Measurements from ENCODE around the gene STYXL1. TPM values are rescaled to one million over a fixed set of nuclear protein-coding genes. Genes with fewer than 3 reads are reported as not detected.
A peak's percentile ranks its signal among the peaks of the same experiment; 100 is the strongest.

Gene STYXL1
- total and polyA plus RNA-seq, 2 experiments from 2014 or later: 28.0 to 39.2 TPM

GRCh38 chr7:75967055-75967454 is 80.7 kb downstream of the STYXL1 start:
- DNase-seq (ENCODE audit: low spot score) (no peak), ATAC-seq (no peak)
- peaks cover under 1% of the 10 kb centered on the region; the same call in 1 of the 2 replicates for H4K20me1 ChIP-seq (replicated peaks; ENCODE audit: insufficient read depth)
- H3K79me2 ChIP-seq (replicated peaks; ENCODE audit: insufficient read depth): 0 out of 2 replicates have a peak, but pooled peaks cover 2% of the 10 kb centered on the region
- Mint-ChIP-seq H3K9me3 (no peaks in the 10 kb centered on the region), H3K4me1 (peaks cover 6% of the 10 kb centered on the region), H3K27me3 (ENCODE audit: insufficient read depth, low read depth, poor library complexity) (peaks cover 6% of the 10 kb centered on the region), H3K4me3 (no peak overlapping the region), H3K27ac (no peak overlapping the region; the same call in 1 of the 2 replicates), H3K36me3 (ENCODE audit: low read depth) (peaks cover 10% of the 10 kb centered on the region)
- TF ChIP-seq NANOG (IDR thresholded peaks at IDR 0.05; ENCODE audit: borderline replicate concordance): no peak
- TF ChIP-seq STAT1 (IDR thresholded peaks at IDR 0.05; ENCODE audit: unreplicated experiment): no peak
- TF ChIP-seq JUNB (IDR thresholded peaks at IDR 0.05; ENCODE audit: unreplicated experiment): no peak
- no peak for TF ChIP-seq ZNF331 (CRISPR knock-in tag; IDR thresholded peaks at IDR 0.05; ENCODE audit: low read depth)
- TF ChIP-seq CTCF (conservative IDR thresholded peaks at IDR 0.05; ENCODE audit: low read depth in 2 of 2): no peak
- no peak for TF ChIP-seq CREB1 (CRISPR knock-in tag; IDR thresholded peaks at IDR 0.05; ENCODE audit: low read depth)
- no peak for TF ChIP-seq EZH2phosphoT487 (IDR thresholded peaks at IDR 0.05; ENCODE audit: unreplicated experiment)
- no peak overlapping the region for H3K4me2 ChIP-seq
- no peak overlapping the region for H3K4me3 ChIP-seq
- no peaks in the 10 kb centered on the region for H3K9me2 ChIP-seq (ENCODE audit: insufficient read depth)
- no peak overlapping the region for H3K27ac ChIP-seq (ENCODE audit: low read depth)
- H2AFZ ChIP-seq: no peak overlapping the region
- H3K36me3 ChIP-seq (ENCODE audit: insufficient read depth): no peaks in the 10 kb centered on the region
- no peaks in the 10 kb centered on the region for H3F3A ChIP-seq (replicated peaks; ENCODE audit: low read depth)
- no peaks in the 10 kb centered on the region for H3K27me3 ChIP-seq (ENCODE audit: insufficient read depth)
- no peaks in the 10 kb centered on the region for H3K4me1 ChIP-seq (ENCODE audit: insufficient read depth)

GRCh38 chr7:75966190-75966961 is 81.4 kb downstream of the STYXL1 start:
- Histone ChIP-seq H3K79me2 (replicated peaks; ENCODE audit: insufficient read depth) (0 out of 2 replicates have a peak, but pooled peaks cover 2% of the 10 kb centered on the region), H3K36me3 (ENCODE audit: insufficient read depth) (no peaks in the 10 kb centered on the region), H4K20me1 (replicated peaks; ENCODE audit: insufficient read depth) (peaks cover 6% of the 10 kb centered on the region), H3K4me1 (ENCODE audit: insufficient read depth) (no peaks in the 10 kb centered on the region), H3K27me3 (ENCODE audit: insufficient read depth) (no peaks in the 10 kb centered on the region), H3F3A (replicated peaks; ENCODE audit: low read depth) (no peaks in the 10 kb centered on the region), H3K4me2 (no peak overlapping the region), H2AFZ (no peak overlapping the region), H3K4me3 (no peak overlapping the region), H3K9me2 (ENCODE audit: insufficient read depth) (no peaks in the 10 kb centered on the region), H3K27ac (ENCODE audit: low read depth) (no peak overlapping the region)
- Mint-ChIP-seq H3K4me1 (peaks cover 6% of the 10 kb centered on the region), H3K27me3 (ENCODE audit: insufficient read depth, low read depth, poor library complexity) (peaks cover 4% of the 10 kb centered on the region), H3K27ac (peak overlapping the region; percentile 74; the same call in 1 of the 2 replicates), H3K36me3 (ENCODE audit: low read depth) (peaks cover 13% of the 10 kb centered on the region), H3K9me3 (no peaks in the 10 kb centered on the region), H3K4me3 (no peak overlapping the region)
- ATAC-seq: no peak
- DNase-seq (ENCODE audit: low spot score): no peak
- TF ChIP-seq, protein P1, sequence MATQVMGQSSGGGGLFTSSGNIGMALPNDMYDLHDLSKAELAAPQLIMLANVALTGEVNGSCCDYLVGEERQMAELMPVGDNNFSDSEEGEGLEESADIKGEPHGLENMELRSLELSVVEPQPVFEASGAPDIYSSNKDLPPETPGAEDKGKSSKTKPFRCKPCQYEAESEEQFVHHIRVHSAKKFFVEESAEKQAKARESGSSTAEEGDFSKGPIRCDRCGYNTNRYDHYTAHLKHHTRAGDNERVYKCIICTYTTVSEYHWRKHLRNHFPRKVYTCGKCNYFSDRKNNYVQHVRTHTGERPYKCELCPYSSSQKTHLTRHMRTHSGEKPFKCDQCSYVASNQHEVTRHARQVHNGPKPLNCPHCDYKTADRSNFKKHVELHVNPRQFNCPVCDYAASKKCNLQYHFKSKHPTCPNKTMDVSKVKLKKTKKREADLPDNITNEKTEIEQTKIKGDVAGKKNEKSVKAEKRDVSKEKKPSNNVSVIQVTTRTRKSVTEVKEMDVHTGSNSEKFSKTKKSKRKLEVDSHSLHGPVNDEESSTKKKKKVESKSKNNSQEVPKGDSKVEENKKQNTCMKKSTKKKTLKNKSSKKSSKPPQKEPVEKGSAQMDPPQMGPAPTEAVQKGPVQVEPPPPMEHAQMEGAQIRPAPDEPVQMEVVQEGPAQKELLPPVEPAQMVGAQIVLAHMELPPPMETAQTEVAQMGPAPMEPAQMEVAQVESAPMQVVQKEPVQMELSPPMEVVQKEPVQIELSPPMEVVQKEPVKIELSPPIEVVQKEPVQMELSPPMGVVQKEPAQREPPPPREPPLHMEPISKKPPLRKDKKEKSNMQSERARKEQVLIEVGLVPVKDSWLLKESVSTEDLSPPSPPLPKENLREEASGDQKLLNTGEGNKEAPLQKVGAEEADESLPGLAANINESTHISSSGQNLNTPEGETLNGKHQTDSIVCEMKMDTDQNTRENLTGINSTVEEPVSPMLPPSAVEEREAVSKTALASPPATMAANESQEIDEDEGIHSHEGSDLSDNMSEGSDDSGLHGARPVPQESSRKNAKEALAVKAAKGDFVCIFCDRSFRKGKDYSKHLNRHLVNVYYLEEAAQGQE (IDR thresholded peaks at IDR 0.05; ENCODE audit: unreplicated experiment): no peak
- TF ChIP-seq EZH2 (IDR thresholded peaks at IDR 0.05; ENCODE audit: low read depth, unreplicated experiment): no peak
- no peak for TF ChIP-seq CREB1 (CRISPR knock-in tag; IDR thresholded peaks at IDR 0.05; ENCODE audit: low read depth)
- TF ChIP-seq STAT1 (IDR thresholded peaks at IDR 0.05; ENCODE audit: unreplicated experiment): no peak
- no peak for TF ChIP-seq CTCF (conservative IDR thresholded peaks at IDR 0.05; ENCODE audit: low read depth in 2 of 2)
- TF ChIP-seq EZH2phosphoT487 (IDR thresholded peaks at IDR 0.05; ENCODE audit: unreplicated experiment): no peak
- no peak for TF ChIP-seq POLR2AphosphoS5 (IDR thresholded peaks at IDR 0.05; ENCODE audit: low read depth)

All from GM23338 (cell line).